HUES48 (cell line): ENCODE results near the gene ARHGEF7.

Source experiments
- H3K27ac ChIP-seq: one replicate; pipeline ENCODE4 v1.7.0; 2013; ENCODE audit warnings: low read depth, low read length, inconsistent platforms
- H3K27me3 ChIP-seq: 2 replicates; pipeline ENCODE4 v1.6.1; 2013; ENCODE audit warnings: mild to moderate bottlenecking, low read length; ENCODE audit not compliant: control insufficient read depth, insufficient read depth
- H3K36me3 ChIP-seq: 2 replicates; pipeline ENCODE4 v1.6.1; 2013; ENCODE audit warnings: low read length; ENCODE audit not compliant: control insufficient read depth, insufficient read depth
- H3K4me1 ChIP-seq: 2 replicates; pipeline ENCODE4 v1.6.1; 2013; ENCODE audit warnings: mild to moderate bottlenecking, low read length; ENCODE audit not compliant: control insufficient read depth, insufficient read depth
- H3K4me3 ChIP-seq: 2 replicates; pipeline ENCODE4 v1.5.1; 2013; ENCODE audit warnings: mild to moderate bottlenecking, low read depth, low read length
- H3K9ac ChIP-seq: 2 replicates; pipeline ENCODE4 v1.6.1; 2013; ENCODE audit warnings: mild to moderate bottlenecking, low read depth, low read length, moderate library complexity
- H3K9me3 ChIP-seq: 2 replicates; pipeline ENCODE4 v1.6.1; 2013; ENCODE audit warnings: low read length; ENCODE audit not compliant: control insufficient read depth, insufficient read depth

Gene ARHGEF7

GRCh38 chr13:111174377-111175114 is 59.4 kb downstream of the ARHGEF7 start:
- Histone ChIP-seq H3K27me3 (no peaks in the 10 kb centered on the region), H3K9ac (no peak overlapping the region), H3K9me3 (no peaks in the 10 kb centered on the region), H3K36me3 (peaks cover 20% of the 10 kb centered on the region), H3K27ac (no peak overlapping the region), H3K4me1 (0 out of 2 replicates have a peak, but pooled peaks cover 7% of the 10 kb centered on the region), H3K4me3 (no peak overlapping the region)

- Histone ChIP-seq H3K27me3 (no peaks in the 10 kb centered on the region), H3K36me3 (peaks cover 20% of the 10 kb centered on the region), H3K9me3 (no peaks in the 10 kb centered on the region), H3K27ac (no peak overlapping the region), H3K9ac (no peak overlapping the region), H3K4me1 (0 out of 2 replicates have a peak, but pooled peaks cover 7% of the 10 kb centered on the region), H3K4me3 (no peak overlapping the region)
These were observed 60.3 kb downstream of the ARHGEF7 start for GRCh38 chr13:111175372-111175771.

GRCh38 chr13:111175935-111176334 is 60.8 kb downstream of the ARHGEF7 start:
- H3K9ac ChIP-seq = no peak overlapping the region
- H3K4me1 ChIP-seq = 0 out of 2 replicates have a peak, but pooled peaks cover 3% of the 10 kb centered on the region
- no peak overlapping the region for H3K4me3 ChIP-seq
- no peaks in the 10 kb centered on the region for H3K27me3 ChIP-seq
- H3K27ac ChIP-seq = no peak overlapping the region
- H3K9me3 ChIP-seq = no peaks in the 10 kb centered on the region
- H3K36me3 ChIP-seq = peaks cover 20% of the 10 kb centered on the region

- Histone ChIP-seq H3K27ac (no peak overlapping the region), H3K9ac (no peak overlapping the region), H3K4me3 (no peak overlapping the region), H3K4me1 (0 out of 2 replicates have a peak, but pooled peaks cover 3% of the 10 kb centered on the region), H3K36me3 (peaks cover 20% of the 10 kb centered on the region), H3K9me3 (no peaks in the 10 kb centered on the region), H3K27me3 (no peaks in the 10 kb centered on the region)
These were observed 61.3 kb downstream of the ARHGEF7 start for GRCh38 chr13:111176421-111176820.

GRCh38 chr13:111177081-111177711 is 62.1 kb downstream of the ARHGEF7 start:
- H3K9ac ChIP-seq = no peak overlapping the region
- H3K36me3 ChIP-seq = peaks cover 16% of the 10 kb centered on the region
- H3K4me3 ChIP-seq = no peak overlapping the region
- no peaks in the 10 kb centered on the region for H3K9me3 ChIP-seq
- no peaks in the 10 kb centered on the region for H3K4me1 ChIP-seq
- H3K27ac ChIP-seq = no peak overlapping the region
- H3K27me3 ChIP-seq = no peaks in the 10 kb centered on the region

- Histone ChIP-seq H3K36me3 (peaks cover 14% of the 10 kb centered on the region), H3K27ac (no peak overlapping the region), H3K27me3 (no peaks in the 10 kb centered on the region), H3K4me3 (no peak overlapping the region), H3K9ac (no peak overlapping the region), H3K9me3 (no peaks in the 10 kb centered on the region), H3K4me1 (no peaks in the 10 kb centered on the region)
These were observed 62.8 kb downstream of the ARHGEF7 start for GRCh38 chr13:111177921-111178320.

- Histone ChIP-seq H3K9ac (no peak overlapping the region), H3K4me3 (no peak overlapping the region), H3K4me1 (no peaks in the 10 kb centered on the region), H3K9me3 (no peaks in the 10 kb centered on the region), H3K36me3 (peaks cover 14% of the 10 kb centered on the region), H3K27me3 (no peaks in the 10 kb centered on the region), H3K27ac (no peak overlapping the region)
These were observed 63.3 kb downstream of the ARHGEF7 start for GRCh38 chr13:111178402-111178801.

- Histone ChIP-seq H3K4me1 (peaks cover 1% of the 10 kb centered on the region; the same call in 1 of the 2 replicates), H3K9ac (no peak overlapping the region), H3K4me3 (no peak overlapping the region), H3K27me3 (no peaks in the 10 kb centered on the region), H3K27ac (no peak overlapping the region), H3K9me3 (no peaks in the 10 kb centered on the region), H3K36me3 (peaks cover 14% of the 10 kb centered on the region)
These were observed 65.0 kb downstream of the ARHGEF7 start for GRCh38 chr13:111179908-111180760.

GRCh38 chr13:111181977-111182376 is 66.9 kb downstream of the ARHGEF7 start:
- Histone ChIP-seq H3K27me3 (no peaks in the 10 kb centered on the region), H3K4me1 (peaks cover 9% of the 10 kb centered on the region; the same call in 1 of the 2 replicates), H3K9ac (no peak overlapping the region), H3K27ac (no peak overlapping the region), H3K4me3 (no peak overlapping the region), H3K9me3 (no peaks in the 10 kb centered on the region), H3K36me3 (peaks cover 13% of the 10 kb centered on the region)

GRCh38 chr13:111183087-111183645 is 68.1 kb downstream of the ARHGEF7 start:
- H3K9me3 ChIP-seq = no peaks in the 10 kb centered on the region
- H3K27ac ChIP-seq = no peak overlapping the region
- 0 out of 2 replicates have a peak, but pooled peaks cover 2% of the 10 kb centered on the region for H3K36me3 ChIP-seq
- H3K9ac ChIP-seq = no peak overlapping the region
- no peaks in the 10 kb centered on the region for H3K27me3 ChIP-seq
- H3K4me1 ChIP-seq = peaks cover 15% of the 10 kb centered on the region; the same call in 1 of the 2 replicates
- H3K4me3 ChIP-seq = no peak overlapping the region
